Mesothelial cell of epicardium (in vitro differentiated cells): ENCODE measurements around the gene LDLRAD4. TPM values are rescaled to one million over a fixed set of nuclear protein-coding genes. Genes with fewer than 3 reads are reported as not detected.

ENCODE experiments used
- DNase-seq, 2 experiments: peaks; one replicate each; pipeline ENCODE4 v3.0.0; 2021; ENCODE audit warnings: low spot score in 2 of 2; ENCODE audit not compliant: unreplicated experiment in 2 of 2
- H3K27ac Mint-ChIP-seq: 2 replicates; pipeline ENCODE4 v1.8.0; 2021; ENCODE audit warnings: mixed read lengths
- H3K27me3 Mint-ChIP-seq: 2 replicates; pipeline ENCODE4 v1.8.0; 2021; ENCODE audit warnings: low read depth, mixed read lengths
- H3K36me3 Mint-ChIP-seq: 2 replicates; pipeline ENCODE4 v1.8.0; 2021; ENCODE audit warnings: mixed read lengths
- H3K4me1 Mint-ChIP-seq: 2 replicates; pipeline ENCODE4 v1.8.0; 2021; ENCODE audit warnings: mixed read lengths
- H3K4me3 Mint-ChIP-seq: 2 replicates; pipeline ENCODE4 v1.8.0; 2021; ENCODE audit warnings: mild to moderate bottlenecking, moderate library complexity, mixed read lengths
- H3K9me3 Mint-ChIP-seq: 2 replicates; pipeline ENCODE4 v1.8.0; 2021; ENCODE audit warnings: mixed read lengths
- CTCF ChIP-seq: fragments of 200-600 bp; sonication (generic); IDR thresholded peaks from one replicate; pipeline ENCODE4 v1.5.0; 2021; ENCODE audit warnings: antibody characterized with exemption; ENCODE audit not compliant: unreplicated experiment
- total RNA-seq: library from RNA; stranded (reverse); gene quantifications from 3 replicates; pipeline ENCODE4 v1.2.1, GENCODE V29; 2021

Gene LDLRAD4
- total RNA-seq, 1 donor from 2014 or later: 29.7 TPM

- Mint-ChIP-seq H3K27me3 (peaks cover 34% of the 10 kb centered on the region), H3K4me3 (no peak overlapping the region), H3K36me3 (no peaks in the 10 kb centered on the region), H3K9me3 (no peaks in the 10 kb centered on the region), H3K27ac (no peak overlapping the region), H3K4me1 (peaks cover 17% of the 10 kb centered on the region)
- no peak for DNase-seq
- TF ChIP-seq CTCF: no peak
Observed at GRCh38 chr18:13608791-13609532, 390.4 kb downstream of the LDLRAD4 start.

- Mint-ChIP-seq H3K27me3 (peaks cover 39% of the 10 kb centered on the region), H3K27ac (no peak overlapping the region), H3K9me3 (no peaks in the 10 kb centered on the region), H3K36me3 (no peaks in the 10 kb centered on the region), H3K4me3 (no peak overlapping the region), H3K4me1 (peaks cover 17% of the 10 kb centered on the region)
- no peak for TF ChIP-seq CTCF
- DNase-seq: no peak
Observed at GRCh38 chr18:13610555-13611141, 392.1 kb downstream of the LDLRAD4 start.

- H3K36me3 Mint-ChIP-seq: no peaks in the 10 kb centered on the region
- H3K9me3 Mint-ChIP-seq: no peaks in the 10 kb centered on the region
- no peak for DNase-seq
- peaks cover 39% of the 10 kb centered on the region for H3K27me3 Mint-ChIP-seq
- peak overlapping the region; percentile 20 for H3K4me3 Mint-ChIP-seq
- H3K4me1 Mint-ChIP-seq: peaks cover 17% of the 10 kb centered on the region
- TF ChIP-seq CTCF: no peak
- no peak overlapping the region for H3K27ac Mint-ChIP-seq
Observed at GRCh38 chr18:13611142-13611600, 392.6 kb downstream of the LDLRAD4 start.

GRCh38 chr18:13611601-13612195 is 393.1 kb downstream of the LDLRAD4 start:
- TF ChIP-seq CTCF: no peak
- H3K27ac Mint-ChIP-seq: no peak overlapping the region
- peak overlapping the region; percentile 20 for H3K4me3 Mint-ChIP-seq
- no peak for DNase-seq
- peaks cover 39% of the 10 kb centered on the region for H3K27me3 Mint-ChIP-seq
- peaks cover 17% of the 10 kb centered on the region for H3K4me1 Mint-ChIP-seq
- H3K9me3 Mint-ChIP-seq: no peaks in the 10 kb centered on the region
- H3K36me3 Mint-ChIP-seq: no peaks in the 10 kb centered on the region

GRCh38 chr18:13612196-13612997 is 393.8 kb downstream of the LDLRAD4 start:
- no peak for DNase-seq
- H3K4me1 Mint-ChIP-seq: peaks cover 17% of the 10 kb centered on the region
- no peak for TF ChIP-seq CTCF
- H3K27me3 Mint-ChIP-seq: peaks cover 39% of the 10 kb centered on the region
- no peaks in the 10 kb centered on the region for H3K36me3 Mint-ChIP-seq
- no peaks in the 10 kb centered on the region for H3K9me3 Mint-ChIP-seq
- H3K4me3 Mint-ChIP-seq: peak overlapping the region; percentile 7
- no peak overlapping the region for H3K27ac Mint-ChIP-seq
